Neural progenitor cell (in vitro differentiated cells): Measurements from ENCODE around the gene PAK4. TPM values are rescaled to one million over a fixed set of nuclear protein-coding genes. Genes with fewer than 3 reads are reported as not detected.

ENCODE experiments used
- DNase-seq: peaks from one replicate; pipeline ENCODE4 v3.0.0-alpha.2; 2016; ENCODE audit warnings: low spot score
- H2AFZ ChIP-seq: fragments of 200-600 bp; sonication (generic); replicated peaks from 2 replicates; pipeline ENCODE4 v1.6.1; 2016; ENCODE audit warnings: antibody characterized with exemption
- H3F3A ChIP-seq: fragments of 200-600 bp; sonication (generic); 2 replicates; pipeline ENCODE4 v1.6.1; 2016; ENCODE audit warnings: antibody characterized with exemption, low read depth
- H3K27ac ChIP-seq: fragments of 200-600 bp; sonication (generic); 2 replicates; pipeline ENCODE4 v1.5.1; 2016; ENCODE audit warnings: mild to moderate bottlenecking
- H3K27me3 ChIP-seq: fragments of 200-600 bp; sonication (generic); 2 replicates; pipeline ENCODE4 v1.6.1; 2016; ENCODE audit warnings: mild to moderate bottlenecking, moderate library complexity
- H3K36me3 ChIP-seq: fragments of 200-600 bp; sonication (generic); 2 replicates; pipeline ENCODE4 v1.5.1; 2016
- H3K4me1 ChIP-seq: fragments of 200-600 bp; sonication (generic); 2 replicates; pipeline ENCODE4 v1.6.1; 2016; ENCODE audit warnings: mixed run types
- H3K4me2 ChIP-seq: fragments of 200-600 bp; sonication (generic); 2 replicates; pipeline ENCODE4 v1.6.1; 2016
- H3K4me3 ChIP-seq: fragments of 200-600 bp; sonication (generic); 2 replicates; pipeline ENCODE4 v1.5.1; 2016
- H3K79me2 ChIP-seq: fragments of 200-600 bp; sonication (generic); 2 replicates; pipeline ENCODE4 v1.6.1; 2016; ENCODE audit warnings: low read depth
- H3K9ac ChIP-seq: fragments of 200-600 bp; sonication (generic); 2 replicates; pipeline ENCODE4 v1.6.1; 2016
- H3K9me3 ChIP-seq: fragments of 200-600 bp; sonication (generic); 2 replicates; pipeline ENCODE4 v1.5.1; 2016; ENCODE audit warnings: low read depth
- H4K20me1 ChIP-seq: fragments of 200-600 bp; sonication (generic); 2 replicates; pipeline ENCODE4 v1.6.1; 2016; ENCODE audit warnings: low read depth
- H3K27ac Mint-ChIP-seq: 3 replicates; pipeline ENCODE4 v1.8.0; 2021; ENCODE audit warnings: mixed read lengths
- H3K27me3 Mint-ChIP-seq: 2 replicates; pipeline ENCODE4 v1.8.0; 2022; ENCODE audit warnings: low read depth, mild to moderate bottlenecking, inconsistent platforms, moderate library complexity, mixed read lengths; ENCODE audit not compliant: insufficient read depth
- H3K36me3 Mint-ChIP-seq: 3 replicates; pipeline ENCODE4 v1.8.0; 2021; ENCODE audit warnings: mixed read lengths
- H3K4me1 Mint-ChIP-seq: 3 replicates; pipeline ENCODE4 v1.8.0; 2021; ENCODE audit warnings: mixed read lengths
- H3K4me3 Mint-ChIP-seq: 3 replicates; pipeline ENCODE4 v1.8.0; 2021; ENCODE audit warnings: mild to moderate bottlenecking, moderate library complexity, mixed read lengths
- H3K9me3 Mint-ChIP-seq: 3 replicates; pipeline ENCODE4 v1.8.0; 2020; ENCODE audit warnings: mixed read lengths
- CTCF ChIP-seq: fragments of 200-600 bp; sonication (generic); IDR thresholded peaks from 2 replicates; pipeline ENCODE4 v1.5.1; 2017; ENCODE audit warnings: antibody characterized with exemption, mild to moderate bottlenecking
- EZH2 ChIP-seq: fragments of 200-600 bp; sonication (generic); IDR thresholded peaks from 2 replicates; pipeline ENCODE4 v1.6.1; 2017; ENCODE audit warnings: antibody characterized with exemption, mild to moderate bottlenecking, moderate library complexity
- EZH2phosphoT487 ChIP-seq: fragments of 200-600 bp; sonication (generic); IDR thresholded peaks from 2 replicates; pipeline ENCODE4 v1.6.1; 2017; ENCODE audit warnings: antibody characterized with exemption
- total RNA-seq: library from RNA; depleted of rRNA; stranded (reverse); fragments of >200 nt; gene quantifications from 2 replicates; pipeline ENCODE4 v1.2.3, GENCODE V29; 2015; ENCODE audit warnings: low replicate concordance

The PAK4 gene
- total RNA-seq, 1 donor from 2014 or later = 9.7 TPM

DNA sequence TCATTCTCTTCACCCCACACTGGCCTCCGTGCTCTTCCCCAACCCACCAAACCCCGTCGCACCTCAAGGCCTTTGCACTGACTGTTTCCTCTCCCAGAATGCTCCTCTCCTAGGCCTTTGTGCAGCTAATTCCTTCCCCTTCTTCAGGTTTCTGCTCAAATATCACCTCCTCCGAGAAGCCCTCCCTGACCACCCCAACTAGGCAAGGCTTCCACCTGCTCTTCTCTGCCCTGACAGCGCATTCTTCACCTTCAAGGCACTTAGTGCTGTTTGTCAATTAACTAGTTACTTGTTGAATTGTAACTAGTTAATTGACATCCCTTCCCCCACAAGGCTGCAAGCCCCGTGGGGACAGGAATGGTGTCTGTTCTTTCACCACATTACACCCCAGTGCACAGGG lies 63.4 kb downstream of the PAK4 start:
- Histone ChIP-seq H4K20me1 (no peaks in the 10 kb centered on the region), H2AFZ (no peak overlapping the region), H3K79me2 (no peaks in the 10 kb centered on the region), H3K4me1 (no peaks in the 10 kb centered on the region), H3K9me3 (no peaks in the 10 kb centered on the region), H3K4me2 (no peak overlapping the region), H3K9ac (no peak overlapping the region), H3K4me3 (no peak overlapping the region), H3K36me3 (no peaks in the 10 kb centered on the region), H3F3A (peaks cover 2% of the 10 kb centered on the region), H3K27ac (no peak overlapping the region), H3K27me3 (no peaks in the 10 kb centered on the region)
- Mint-ChIP-seq H3K4me1 (peaks cover 10% of the 10 kb centered on the region), H3K27ac (peak overlapping the region; percentile 6), H3K4me3 (no peak overlapping the region), H3K9me3 (no peaks in the 10 kb centered on the region), H3K36me3 (no peaks in the 10 kb centered on the region), H3K27me3 (peaks cover 4% of the 10 kb centered on the region)
- no peak for DNase-seq
- TF ChIP-seq EZH2phosphoT487 (no peak), EZH2 (no peak), CTCF (no peak)

DNA sequence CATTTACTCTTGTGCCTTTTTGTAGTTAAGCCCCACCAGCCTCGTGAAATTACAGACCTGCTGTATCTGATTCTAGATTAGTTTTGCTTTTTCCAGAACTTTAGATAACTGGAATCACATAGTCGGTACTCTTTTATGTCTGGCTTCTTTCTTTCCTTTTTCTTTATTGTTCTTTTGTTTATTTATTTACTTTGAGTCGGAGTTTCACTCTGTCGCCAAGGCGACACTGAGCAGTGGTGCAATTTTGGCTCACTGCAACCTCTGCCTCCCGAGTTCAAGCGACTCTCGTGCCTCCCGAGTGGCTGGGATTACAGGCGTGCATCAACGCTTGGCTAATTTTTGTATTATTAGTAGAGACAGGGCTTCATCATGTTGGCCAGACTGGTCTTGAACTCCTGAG lies 65.2 kb downstream of the PAK4 start:
- peaks cover 22% of the 10 kb centered on the region for H3K4me1 Mint-ChIP-seq
- Histone ChIP-seq H2AFZ (no peak overlapping the region), H3F3A (peaks cover 10% of the 10 kb centered on the region), H3K27me3 (peaks cover 12% of the 10 kb centered on the region), H3K79me2 (no peaks in the 10 kb centered on the region), H3K4me2 (no peak overlapping the region), H3K4me1 (no peaks in the 10 kb centered on the region), H3K27ac (no peak overlapping the region), H3K4me3 (no peak overlapping the region), H4K20me1 (no peaks in the 10 kb centered on the region), H3K36me3 (no peaks in the 10 kb centered on the region), H3K9ac (no peak overlapping the region), H3K9me3 (no peaks in the 10 kb centered on the region)
- H3K27ac Mint-ChIP-seq = peak overlapping the region; percentile 76
- DNase-seq = no peak
- no peaks in the 10 kb centered on the region for H3K36me3 Mint-ChIP-seq
- H3K27me3 Mint-ChIP-seq = peaks cover 15% of the 10 kb centered on the region
- no peaks in the 10 kb centered on the region for H3K9me3 Mint-ChIP-seq
- no peak overlapping the region for H3K4me3 Mint-ChIP-seq
- TF ChIP-seq EZH2 = no peak
- no peak for TF ChIP-seq CTCF
- TF ChIP-seq EZH2phosphoT487 = no peak

DNA sequence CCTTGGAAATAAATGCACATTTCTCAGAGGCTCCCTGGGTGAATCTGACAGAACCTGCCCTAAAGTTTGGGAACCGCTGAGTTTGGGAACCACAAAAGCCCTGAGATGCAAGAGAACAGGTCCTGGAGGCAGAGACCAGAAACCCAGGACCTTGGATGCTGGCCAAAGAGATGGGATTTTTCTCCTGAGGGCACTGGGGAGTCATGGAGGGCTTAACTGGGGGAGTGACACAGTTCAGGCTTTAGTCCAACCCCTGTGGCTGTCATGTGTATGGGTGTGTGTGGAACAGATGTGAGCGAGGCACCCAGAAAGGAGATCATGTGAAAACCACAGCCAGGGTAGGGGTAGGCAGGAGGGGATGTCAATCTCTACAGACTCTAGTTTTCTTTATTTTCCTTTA lies 67.3 kb downstream of the PAK4 start:
- Mint-ChIP-seq H3K4me1 (peaks cover 33% of the 10 kb centered on the region), H3K9me3 (no peaks in the 10 kb centered on the region), H3K27me3 (peaks cover 31% of the 10 kb centered on the region), H3K27ac (no peak overlapping the region), H3K4me3 (no peak overlapping the region), H3K36me3 (no peaks in the 10 kb centered on the region)
- Histone ChIP-seq H3K9me3 (no peaks in the 10 kb centered on the region), H3K4me2 (no peak overlapping the region), H3K4me3 (no peak overlapping the region), H3F3A (peaks cover 17% of the 10 kb centered on the region), H3K4me1 (peaks cover 6% of the 10 kb centered on the region), H3K79me2 (no peaks in the 10 kb centered on the region), H3K27ac (no peak overlapping the region), H3K36me3 (no peaks in the 10 kb centered on the region), H4K20me1 (no peaks in the 10 kb centered on the region), H2AFZ (no peak overlapping the region), H3K27me3 (peaks cover 33% of the 10 kb centered on the region), H3K9ac (no peak overlapping the region)
- TF ChIP-seq EZH2 (no peak), CTCF (no peak), EZH2phosphoT487 (no peak)
- no peak for DNase-seq

DNA sequence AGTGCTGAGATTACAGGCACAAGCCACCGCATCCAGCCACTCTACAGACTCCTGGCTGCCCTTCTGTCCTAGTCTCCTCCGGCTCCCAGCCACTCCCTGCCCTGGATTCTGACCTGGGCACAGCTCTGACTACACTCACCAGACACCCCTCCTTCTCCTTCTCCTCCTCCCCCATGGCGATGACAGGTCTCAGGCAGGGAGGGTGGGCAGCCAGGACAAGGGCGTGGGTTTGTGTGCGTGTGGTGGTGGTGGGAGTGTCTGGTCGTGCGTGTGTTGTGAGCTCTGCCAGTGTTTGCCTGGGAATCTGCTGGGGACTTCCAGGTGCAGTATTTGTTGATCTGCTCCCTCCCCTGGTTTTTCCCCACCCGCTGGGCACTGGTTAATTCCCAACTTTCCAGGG lies 68.2 kb downstream of the PAK4 start:
- Histone ChIP-seq H3K9ac (no peak overlapping the region), H3K4me2 (no peak overlapping the region), H3K36me3 (no peaks in the 10 kb centered on the region), H3K9me3 (no peaks in the 10 kb centered on the region), H3K4me3 (no peak overlapping the region), H4K20me1 (no peaks in the 10 kb centered on the region), H3K27ac (no peak overlapping the region), H3K4me1 (peaks cover 6% of the 10 kb centered on the region), H3F3A (peaks cover 17% of the 10 kb centered on the region), H2AFZ (no peak overlapping the region), H3K79me2 (no peaks in the 10 kb centered on the region), H3K27me3 (peaks cover 42% of the 10 kb centered on the region)
- TF ChIP-seq EZH2phosphoT487 (no peak), CTCF (no peak), EZH2 (no peak)
- Mint-ChIP-seq H3K9me3 (no peaks in the 10 kb centered on the region), H3K27me3 (peaks cover 36% of the 10 kb centered on the region), H3K4me3 (peak overlapping the region; percentile 22), H3K4me1 (peaks cover 33% of the 10 kb centered on the region), H3K27ac (peak overlapping the region; percentile 34), H3K36me3 (no peaks in the 10 kb centered on the region)
- DNase-seq = peak; percentile 25
